PFSK-1 (cell line): ENCODE data around the gene LDB2.

ENCODE experiments used
- TAF1 ChIP-seq: IDR thresholded peaks from 2 replicates; pipeline ENCODE4 v1.6.1; 2012; ENCODE audit warnings: low read length, control low read depth, borderline replicate concordance; ENCODE audit not compliant: insufficient read depth
- TF ChIP-seq, protein P1 (sequence below), 2 experiments: IDR thresholded peaks; 2 replicates each; pipeline versions ENCODE4 v1.6.1 to v1.8.0; 2011 to 2012; ENCODE audit warnings: low read depth in 2 of 2, low read length in 2 of 2, control low read depth in 1 of 2, inconsistent platforms in 1 of 2, mild to moderate bottlenecking in 1 of 2, moderate library complexity in 1 of 2; ENCODE audit not compliant: insufficient read depth in 1 of 2

DNA sequence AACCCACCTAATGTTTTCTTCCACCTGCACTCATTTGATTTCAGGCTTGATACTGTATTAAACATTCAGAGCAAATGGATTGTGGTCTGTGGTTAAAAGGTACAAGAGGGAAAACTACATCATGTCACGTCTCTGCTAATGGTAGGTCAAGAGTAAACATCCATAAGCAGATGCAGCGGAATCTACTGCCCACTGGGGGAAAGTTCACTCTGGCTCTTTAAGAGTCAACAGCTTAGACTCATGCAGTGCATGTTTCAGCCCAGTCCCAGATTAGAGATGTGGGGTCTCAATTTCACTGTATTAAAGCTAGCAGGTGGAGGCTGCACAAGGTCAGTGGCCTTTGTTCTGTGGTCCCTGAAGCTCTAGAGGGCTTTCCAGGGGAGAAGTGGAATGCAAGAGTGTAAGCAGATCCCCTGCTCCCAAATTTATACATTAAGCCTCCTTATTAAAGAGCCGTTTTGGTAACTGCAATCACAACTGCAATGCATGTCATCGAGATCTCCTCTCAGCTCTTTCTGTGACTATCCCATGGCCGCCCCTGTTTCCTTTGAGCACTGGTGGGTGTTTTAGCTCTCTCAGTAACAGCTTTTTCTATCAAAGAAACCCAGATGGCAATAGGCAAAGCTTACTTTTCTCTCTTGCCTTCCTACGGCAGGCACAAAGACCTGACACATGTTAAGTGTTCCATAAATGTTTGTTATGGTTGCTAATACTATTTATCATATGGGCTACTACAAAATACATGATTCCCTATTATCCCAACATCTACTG, 53.4 kb downstream of the LDB2 start:
- TF ChIP-seq, protein P1, sequence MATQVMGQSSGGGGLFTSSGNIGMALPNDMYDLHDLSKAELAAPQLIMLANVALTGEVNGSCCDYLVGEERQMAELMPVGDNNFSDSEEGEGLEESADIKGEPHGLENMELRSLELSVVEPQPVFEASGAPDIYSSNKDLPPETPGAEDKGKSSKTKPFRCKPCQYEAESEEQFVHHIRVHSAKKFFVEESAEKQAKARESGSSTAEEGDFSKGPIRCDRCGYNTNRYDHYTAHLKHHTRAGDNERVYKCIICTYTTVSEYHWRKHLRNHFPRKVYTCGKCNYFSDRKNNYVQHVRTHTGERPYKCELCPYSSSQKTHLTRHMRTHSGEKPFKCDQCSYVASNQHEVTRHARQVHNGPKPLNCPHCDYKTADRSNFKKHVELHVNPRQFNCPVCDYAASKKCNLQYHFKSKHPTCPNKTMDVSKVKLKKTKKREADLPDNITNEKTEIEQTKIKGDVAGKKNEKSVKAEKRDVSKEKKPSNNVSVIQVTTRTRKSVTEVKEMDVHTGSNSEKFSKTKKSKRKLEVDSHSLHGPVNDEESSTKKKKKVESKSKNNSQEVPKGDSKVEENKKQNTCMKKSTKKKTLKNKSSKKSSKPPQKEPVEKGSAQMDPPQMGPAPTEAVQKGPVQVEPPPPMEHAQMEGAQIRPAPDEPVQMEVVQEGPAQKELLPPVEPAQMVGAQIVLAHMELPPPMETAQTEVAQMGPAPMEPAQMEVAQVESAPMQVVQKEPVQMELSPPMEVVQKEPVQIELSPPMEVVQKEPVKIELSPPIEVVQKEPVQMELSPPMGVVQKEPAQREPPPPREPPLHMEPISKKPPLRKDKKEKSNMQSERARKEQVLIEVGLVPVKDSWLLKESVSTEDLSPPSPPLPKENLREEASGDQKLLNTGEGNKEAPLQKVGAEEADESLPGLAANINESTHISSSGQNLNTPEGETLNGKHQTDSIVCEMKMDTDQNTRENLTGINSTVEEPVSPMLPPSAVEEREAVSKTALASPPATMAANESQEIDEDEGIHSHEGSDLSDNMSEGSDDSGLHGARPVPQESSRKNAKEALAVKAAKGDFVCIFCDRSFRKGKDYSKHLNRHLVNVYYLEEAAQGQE (IDR thresholded peaks at IDR 0.05; ENCODE audit: insufficient read depth in 1 of 2, low read depth in 2 of 2, low read length in 2 of 2), result no peak
- no peak for TF ChIP-seq TAF1
